D721Med (cell line): Measurements from ENCODE around the gene DPP10.

Experiments used
- DNase-seq: peaks from one replicate; pipeline ENCODE4 v3.0.0; 2011; ENCODE audit warnings: low spot score; ENCODE audit not compliant: insufficient read length
- FAIRE-seq: peaks from 2 replicates; lab custom pipeline; 2011; peaks lifted over from hg19 to GRCh38; lab: Jason Lieb, UNC
- TF ChIP-seq, protein P1 (sequence below): IDR thresholded peaks from 2 replicates; pipeline ENCODE4 v1.5.1; 2012; ENCODE audit warnings: mild to moderate bottlenecking, control low read depth; ENCODE audit not compliant: insufficient read depth; ENCODE audit errors: missing control alignments

The DPP10 gene

DNA sequence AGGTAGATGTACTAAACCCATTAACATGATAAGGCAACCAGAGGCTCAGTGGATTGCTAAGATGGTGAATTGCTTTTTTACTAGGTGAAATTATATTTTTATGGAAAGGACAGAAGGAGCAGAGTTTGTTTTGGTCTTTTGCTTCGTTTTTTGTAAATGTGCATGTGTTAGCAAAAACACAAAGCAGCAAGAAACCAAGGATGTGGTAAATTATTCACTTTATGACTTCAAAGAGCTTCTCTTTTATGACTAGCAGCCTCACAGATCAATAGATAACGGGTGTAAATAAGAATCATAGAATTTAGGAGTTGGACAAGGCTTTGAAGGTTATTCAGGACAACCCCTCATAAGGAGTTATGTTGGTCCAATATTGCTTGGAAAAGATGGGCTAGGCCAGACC lies 615.0 kb downstream of the DPP10 start:
- TF ChIP-seq, protein P1, sequence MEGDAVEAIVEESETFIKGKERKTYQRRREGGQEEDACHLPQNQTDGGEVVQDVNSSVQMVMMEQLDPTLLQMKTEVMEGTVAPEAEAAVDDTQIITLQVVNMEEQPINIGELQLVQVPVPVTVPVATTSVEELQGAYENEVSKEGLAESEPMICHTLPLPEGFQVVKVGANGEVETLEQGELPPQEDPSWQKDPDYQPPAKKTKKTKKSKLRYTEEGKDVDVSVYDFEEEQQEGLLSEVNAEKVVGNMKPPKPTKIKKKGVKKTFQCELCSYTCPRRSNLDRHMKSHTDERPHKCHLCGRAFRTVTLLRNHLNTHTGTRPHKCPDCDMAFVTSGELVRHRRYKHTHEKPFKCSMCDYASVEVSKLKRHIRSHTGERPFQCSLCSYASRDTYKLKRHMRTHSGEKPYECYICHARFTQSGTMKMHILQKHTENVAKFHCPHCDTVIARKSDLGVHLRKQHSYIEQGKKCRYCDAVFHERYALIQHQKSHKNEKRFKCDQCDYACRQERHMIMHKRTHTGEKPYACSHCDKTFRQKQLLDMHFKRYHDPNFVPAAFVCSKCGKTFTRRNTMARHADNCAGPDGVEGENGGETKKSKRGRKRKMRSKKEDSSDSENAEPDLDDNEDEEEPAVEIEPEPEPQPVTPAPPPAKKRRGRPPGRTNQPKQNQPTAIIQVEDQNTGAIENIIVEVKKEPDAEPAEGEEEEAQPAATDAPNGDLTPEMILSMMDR: no peak
- FAIRE-seq: no peak
- no peak for DNase-seq

DNA sequence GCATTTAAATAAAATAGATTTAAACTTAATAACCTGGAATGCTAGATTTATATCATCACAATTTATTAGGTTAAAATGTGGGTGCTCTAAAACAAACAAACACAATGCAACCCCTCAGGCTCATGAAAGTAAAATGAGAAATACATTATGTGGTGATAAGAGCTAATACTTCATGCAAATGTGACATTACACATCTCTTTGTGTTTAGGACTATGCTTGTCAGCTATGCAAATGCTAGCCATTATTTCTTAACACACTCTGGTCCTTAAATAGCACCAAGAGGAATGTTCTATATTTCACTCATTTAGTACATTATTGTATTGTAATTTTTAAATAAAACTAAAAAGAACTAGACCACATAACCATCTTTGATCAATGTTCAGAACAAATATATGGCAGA lies 627.6 kb downstream of the DPP10 start:
- TF ChIP-seq, protein P1: no peak
- FAIRE-seq (no peak), DNase-seq (no peak)

DNA sequence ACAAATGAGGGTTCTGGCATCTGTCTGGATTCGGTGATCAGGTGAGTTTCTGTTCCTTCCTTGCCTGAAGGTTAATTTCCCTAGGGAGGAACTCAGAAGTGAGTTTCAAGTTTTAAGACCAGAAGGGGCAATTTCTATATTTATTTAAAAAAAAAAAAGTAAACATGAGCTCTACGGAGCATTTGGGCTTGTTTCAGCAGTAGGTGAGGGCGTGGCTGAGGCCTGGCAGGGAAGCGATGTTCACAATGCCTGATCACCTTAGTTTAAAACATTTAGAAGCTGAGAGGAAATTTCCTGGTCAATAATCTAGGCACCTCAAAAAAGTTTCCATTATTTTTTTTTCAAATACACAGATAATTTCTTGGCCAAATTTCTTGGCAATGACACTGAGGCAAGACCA lies 629.1 kb downstream of the DPP10 start:
- DNase-seq: no peak
- no peak for FAIRE-seq
- TF ChIP-seq, protein P1: no peak

DNA sequence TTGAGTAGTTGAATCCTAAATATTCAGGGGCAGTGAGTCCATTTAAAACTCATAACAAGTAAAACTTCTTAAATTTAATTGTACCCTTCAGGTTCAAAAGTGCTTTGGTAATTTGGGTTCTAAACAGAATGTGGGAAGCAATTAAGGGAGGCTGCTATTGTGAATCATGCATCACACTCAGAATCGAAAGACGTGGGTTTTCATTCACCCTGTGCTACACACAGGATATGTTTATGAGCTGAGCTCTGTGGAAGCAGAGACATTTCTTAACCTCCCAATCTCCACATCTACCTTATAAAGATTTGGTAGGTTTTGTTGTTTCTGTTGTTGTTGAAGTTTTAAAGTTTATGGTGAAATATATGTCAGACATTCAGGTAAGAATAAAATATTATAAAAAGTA lies 633.4 kb downstream of the DPP10 start:
- FAIRE-seq (no peak), DNase-seq (no peak)
- TF ChIP-seq, protein P1: no peak

DNA sequence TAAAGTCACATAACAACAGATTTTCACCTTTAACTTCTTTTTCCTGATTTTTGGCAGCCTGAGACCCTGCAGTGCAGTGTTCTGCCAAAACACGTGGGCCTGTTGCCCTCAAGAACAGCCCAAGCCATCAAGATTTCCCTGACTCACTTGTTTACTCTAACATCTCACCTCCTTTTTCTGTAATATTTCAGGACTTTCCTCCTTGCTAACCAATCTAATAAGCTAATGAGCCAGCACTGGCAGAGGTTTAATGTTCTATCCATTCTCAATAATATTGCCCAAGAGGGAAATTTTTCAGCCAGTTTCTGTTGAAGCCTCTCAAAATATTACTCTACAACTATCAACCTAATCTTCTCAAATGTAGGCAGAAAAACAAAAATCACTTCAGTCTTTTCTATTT lies 635.2 kb downstream of the DPP10 start:
- TF ChIP-seq, protein P1: no peak
- FAIRE-seq (peak; percentile 41), DNase-seq (no peak)

DNA sequence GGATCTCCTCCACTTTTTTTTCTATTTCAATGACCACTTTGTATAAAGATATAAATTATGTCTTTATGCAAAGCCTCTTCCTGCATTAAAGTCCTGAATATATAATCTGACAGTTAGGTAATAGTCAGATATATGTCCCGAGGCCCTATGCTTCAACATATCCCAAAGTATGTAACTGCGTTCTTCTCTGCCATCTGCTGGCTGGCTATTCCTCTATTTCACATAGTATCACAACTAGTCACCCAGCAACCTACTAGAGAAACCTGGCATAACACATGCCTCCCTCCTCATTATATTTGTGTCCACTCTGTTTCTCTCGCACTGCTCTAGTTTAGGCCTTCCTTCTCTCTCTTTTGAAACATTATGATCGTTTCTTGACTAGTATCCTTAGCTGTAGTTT lies 640.8 kb downstream of the DPP10 start:
- TF ChIP-seq, protein P1: no peak
- DNase-seq: no peak
- FAIRE-seq: peak; percentile 71

DNA sequence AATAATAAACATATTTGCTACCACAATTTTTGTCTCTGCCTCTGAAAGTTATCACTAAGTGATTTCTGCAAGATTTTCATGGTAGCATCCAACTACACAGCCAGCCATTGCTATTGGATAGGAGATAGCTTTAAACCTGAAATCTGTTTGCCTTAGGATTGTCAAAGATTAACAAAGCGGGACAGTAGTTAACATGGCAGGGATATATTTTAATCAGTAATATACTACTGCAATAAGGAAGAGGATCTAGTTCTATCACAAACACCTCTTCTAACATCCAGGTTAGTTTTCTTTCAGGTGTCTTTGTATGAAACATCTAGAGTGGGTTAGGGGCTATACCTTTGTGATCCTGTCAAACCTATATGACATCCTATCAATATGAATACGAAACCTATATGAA lies 641.3 kb downstream of the DPP10 start:
- DNase-seq (no peak), FAIRE-seq (peak; percentile 29)
- TF ChIP-seq, protein P1: no peak
